ENCODE measurements around the gene SEMA3B.

DNA sequence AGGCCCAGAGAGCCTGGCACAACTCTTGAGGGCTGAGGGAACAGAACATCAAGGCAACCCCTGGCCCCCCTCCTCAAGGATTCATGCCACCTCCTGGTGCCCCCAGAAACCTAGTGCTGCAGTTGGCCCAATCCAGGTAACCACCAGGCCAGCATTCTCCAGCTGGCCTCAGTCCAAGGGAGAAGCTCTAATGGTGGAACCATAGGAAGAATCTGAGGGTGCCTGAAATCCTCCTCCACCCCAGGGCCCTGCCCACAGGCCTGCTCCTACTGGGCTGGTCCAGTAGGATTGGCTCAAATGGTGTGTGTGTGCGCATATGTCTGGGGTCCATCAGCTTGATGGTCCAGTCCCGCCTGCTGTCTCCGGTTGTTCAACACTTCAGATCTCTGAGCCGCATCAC is 45.9 kb downstream of the SEMA3B start:
- TF ChIP-seq, protein P1, sequence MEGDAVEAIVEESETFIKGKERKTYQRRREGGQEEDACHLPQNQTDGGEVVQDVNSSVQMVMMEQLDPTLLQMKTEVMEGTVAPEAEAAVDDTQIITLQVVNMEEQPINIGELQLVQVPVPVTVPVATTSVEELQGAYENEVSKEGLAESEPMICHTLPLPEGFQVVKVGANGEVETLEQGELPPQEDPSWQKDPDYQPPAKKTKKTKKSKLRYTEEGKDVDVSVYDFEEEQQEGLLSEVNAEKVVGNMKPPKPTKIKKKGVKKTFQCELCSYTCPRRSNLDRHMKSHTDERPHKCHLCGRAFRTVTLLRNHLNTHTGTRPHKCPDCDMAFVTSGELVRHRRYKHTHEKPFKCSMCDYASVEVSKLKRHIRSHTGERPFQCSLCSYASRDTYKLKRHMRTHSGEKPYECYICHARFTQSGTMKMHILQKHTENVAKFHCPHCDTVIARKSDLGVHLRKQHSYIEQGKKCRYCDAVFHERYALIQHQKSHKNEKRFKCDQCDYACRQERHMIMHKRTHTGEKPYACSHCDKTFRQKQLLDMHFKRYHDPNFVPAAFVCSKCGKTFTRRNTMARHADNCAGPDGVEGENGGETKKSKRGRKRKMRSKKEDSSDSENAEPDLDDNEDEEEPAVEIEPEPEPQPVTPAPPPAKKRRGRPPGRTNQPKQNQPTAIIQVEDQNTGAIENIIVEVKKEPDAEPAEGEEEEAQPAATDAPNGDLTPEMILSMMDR (IDR thresholded peaks at IDR 0.05): no peak
- no peak for TF ChIP-seq EP300 (IDR thresholded peaks at IDR 0.05; ENCODE audit: low read depth)
- no peak for TF ChIP-seq POLR2AphosphoS5 (IDR thresholded peaks at IDR 0.05)
